Thoracic aorta (tissue), 2 donors: ENCODE results near the gene BEX4. TPM values are rescaled to one million over a fixed set of nuclear protein-coding genes. Genes with fewer than 3 reads are reported as not detected.
A peak's percentile ranks its signal among the peaks of the same experiment; 100 is the strongest.

Experiments used
- ATAC-seq: fragments of 150-250 bp; one replicate; pipeline ENCODE4 v1.8.0; 2017; ENCODE audit warnings: low read depth; ENCODE audit not compliant: insufficient number of reproducible peaks, low FRiP score
- DNase-seq: peaks from one replicate; pipeline ENCODE4 v3.0.0-alpha.2; 2020; ENCODE audit warnings: low spot score
- H3K27ac ChIP-seq, 2 donors: fragments of 200-600 bp; sonication (generic); 1 replicate in 1 of 2; 2 replicates in 1 of 2; pipeline ENCODE4 v1.5.1; 2016; ENCODE audit warnings: mild to moderate bottlenecking in 2 of 2, moderate library complexity in 2 of 2
- H3K27me3 ChIP-seq: fragments of 200-600 bp; sonication (generic); replicated peaks from 2 replicates; pipeline ENCODE4 v1.6.0; 2016; ENCODE audit warnings: mild to moderate bottlenecking; ENCODE audit not compliant: insufficient read depth
- H3K36me3 ChIP-seq: fragments of 200-600 bp; sonication (generic); one replicate; pipeline ENCODE4 v1.5.1; 2016
- H3K4me1 ChIP-seq, 2 donors: fragments of 200-600 bp; sonication (generic); 1 replicate in 1 of 2; 2 replicates in 1 of 2; pipeline versions ENCODE4 v1.5.1 to v1.6.0; 2016; ENCODE audit warnings: low read depth in 2 of 2, mild to moderate bottlenecking in 1 of 2; ENCODE audit not compliant: control insufficient read depth in 1 of 2
- H3K4me3 ChIP-seq: fragments of 200-600 bp; sonication (generic); 2 replicates; pipeline ENCODE4 v1.5.1; 2016; ENCODE audit warnings: mild to moderate bottlenecking
- H3K9me3 ChIP-seq: fragments of 200-600 bp; sonication (generic); 2 replicates; pipeline ENCODE4 v1.5.1; 2016
- total RNA-seq, 2 donors: library from RNA; depleted of rRNA; stranded (reverse); fragments of >200 nt; gene quantifications; one replicate each; pipeline versions ENCODE4 v1.1.0 to v1.2.3, GENCODE V29; 2016
- TF ChIP-seq, protein P1 (sequence below): fragments of 200-600 bp; sonication (generic); IDR thresholded peaks from one replicate; pipeline ENCODE4 v1.5.1; 2019; ENCODE audit warnings: antibody characterized with exemption

Gene BEX4
- total RNA-seq, 2 donors from 2014 or later = 28.3 to 29.4 TPM

DNA sequence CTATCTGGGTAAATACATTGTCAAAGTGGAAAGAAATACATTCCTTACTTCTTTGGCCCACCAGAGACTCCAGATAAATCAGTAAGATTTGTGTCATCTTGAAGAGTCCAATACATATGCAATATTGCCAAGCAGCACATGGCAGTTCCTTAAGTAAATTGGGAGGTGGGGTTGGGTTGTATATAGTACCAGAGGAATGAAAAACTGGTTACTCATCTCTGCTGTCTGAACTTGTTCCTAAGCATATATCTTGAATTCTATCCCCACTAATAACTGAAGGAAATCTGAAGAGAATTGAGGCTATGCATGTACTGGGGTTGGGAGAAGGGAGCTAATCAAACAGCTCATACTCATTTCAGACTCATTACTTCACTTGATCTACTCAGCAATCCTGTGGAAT lies 25.2 kb downstream of the BEX4 start:
- Histone ChIP-seq H3K36me3 (no peaks in the 10 kb centered on the region), H3K9me3 (no peaks in the 10 kb centered on the region), H3K4me1 (no peaks in the 10 kb centered on the region), H3K4me3 (no peak overlapping the region), H3K27ac (no peak overlapping the region), H3K27me3 (no peaks in the 10 kb centered on the region)
- ATAC-seq (no peak), DNase-seq (no peak)
- TF ChIP-seq, protein P1, sequence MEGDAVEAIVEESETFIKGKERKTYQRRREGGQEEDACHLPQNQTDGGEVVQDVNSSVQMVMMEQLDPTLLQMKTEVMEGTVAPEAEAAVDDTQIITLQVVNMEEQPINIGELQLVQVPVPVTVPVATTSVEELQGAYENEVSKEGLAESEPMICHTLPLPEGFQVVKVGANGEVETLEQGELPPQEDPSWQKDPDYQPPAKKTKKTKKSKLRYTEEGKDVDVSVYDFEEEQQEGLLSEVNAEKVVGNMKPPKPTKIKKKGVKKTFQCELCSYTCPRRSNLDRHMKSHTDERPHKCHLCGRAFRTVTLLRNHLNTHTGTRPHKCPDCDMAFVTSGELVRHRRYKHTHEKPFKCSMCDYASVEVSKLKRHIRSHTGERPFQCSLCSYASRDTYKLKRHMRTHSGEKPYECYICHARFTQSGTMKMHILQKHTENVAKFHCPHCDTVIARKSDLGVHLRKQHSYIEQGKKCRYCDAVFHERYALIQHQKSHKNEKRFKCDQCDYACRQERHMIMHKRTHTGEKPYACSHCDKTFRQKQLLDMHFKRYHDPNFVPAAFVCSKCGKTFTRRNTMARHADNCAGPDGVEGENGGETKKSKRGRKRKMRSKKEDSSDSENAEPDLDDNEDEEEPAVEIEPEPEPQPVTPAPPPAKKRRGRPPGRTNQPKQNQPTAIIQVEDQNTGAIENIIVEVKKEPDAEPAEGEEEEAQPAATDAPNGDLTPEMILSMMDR = no peak

DNA sequence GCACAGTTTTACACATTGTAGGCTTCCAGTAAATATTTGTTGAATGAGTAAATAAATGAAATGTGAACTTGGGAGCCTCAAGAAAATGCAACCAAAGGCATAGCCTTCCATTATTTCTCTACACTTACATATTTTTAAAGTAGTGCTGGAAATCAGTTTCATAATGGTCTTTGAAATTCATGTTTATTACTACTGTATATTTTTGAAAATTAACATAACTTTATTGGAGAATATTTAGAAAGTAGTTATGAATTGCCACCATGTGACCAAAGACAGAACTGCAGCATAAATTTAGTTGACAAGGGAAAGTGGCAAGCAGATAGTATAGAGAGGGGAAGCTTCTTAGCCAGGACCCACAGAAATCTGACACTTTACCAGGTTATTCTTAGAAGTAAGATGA lies 33.6 kb downstream of the BEX4 start:
- ATAC-seq = no peak
- H3K27ac ChIP-seq = no peak overlapping the region

DNA sequence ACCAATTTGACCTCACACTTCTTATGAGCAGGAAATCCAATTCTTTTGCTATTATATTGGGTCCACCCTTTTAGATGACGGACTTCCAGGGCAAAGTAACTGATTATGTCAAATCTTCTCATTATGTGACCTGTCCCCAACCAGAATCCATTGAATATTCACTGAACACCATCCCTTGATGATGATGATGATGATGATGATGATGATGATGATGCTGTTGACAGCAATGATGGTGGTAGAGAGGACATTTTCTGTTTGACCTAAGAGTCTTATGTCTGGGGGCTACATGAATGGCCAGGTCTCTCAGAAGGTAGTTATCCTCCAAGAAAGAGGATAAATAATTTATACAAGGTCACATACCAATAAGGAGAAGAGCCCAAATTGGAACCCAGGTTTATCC lies 34.9 kb downstream of the BEX4 start:
- no peak overlapping the region for H3K4me3 ChIP-seq
- H3K9me3 ChIP-seq = no peaks in the 10 kb centered on the region
- TF ChIP-seq, protein P1 = no peak
- no peak for DNase-seq
- H3K27me3 ChIP-seq = no peaks in the 10 kb centered on the region
- no peaks in the 10 kb centered on the region for H3K36me3 ChIP-seq
- H3K4me1 ChIP-seq = no peaks in the 10 kb centered on the region
- H3K27ac ChIP-seq = no peak overlapping the region
- no peak for ATAC-seq

More for the DNA sequence above, 33.6 kb downstream of the BEX4 start:
- no peaks in the 10 kb centered on the region for H3K27me3 ChIP-seq
- H3K4me1 ChIP-seq = no peaks in the 10 kb centered on the region
- no peaks in the 10 kb centered on the region for H3K9me3 ChIP-seq
- H3K4me3 ChIP-seq = no peak overlapping the region
- TF ChIP-seq, protein P1 = peak; percentile 20
- H3K36me3 ChIP-seq = no peaks in the 10 kb centered on the region
- DNase-seq = no peak

DNA sequence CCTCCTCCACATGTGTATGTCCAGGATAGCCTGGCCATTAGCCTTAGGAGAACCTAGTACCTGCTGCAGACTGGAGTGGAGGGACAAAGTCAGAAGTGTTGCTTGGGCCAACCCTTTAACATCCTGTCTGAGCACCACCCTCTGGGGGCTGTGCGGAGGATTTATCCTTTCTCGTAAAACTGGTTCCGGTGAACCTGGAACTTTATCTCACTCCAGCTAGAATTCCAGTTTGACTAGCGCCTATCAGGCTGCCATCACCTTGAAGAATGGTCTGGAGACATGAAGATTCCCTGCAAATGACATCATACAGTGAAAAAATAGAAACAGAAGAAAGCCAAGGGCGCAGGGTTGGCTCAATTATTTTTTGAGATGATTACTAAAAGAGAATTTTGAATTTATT lies 36.1 kb downstream of the BEX4 start:
- Histone ChIP-seq H3K9me3 (no peaks in the 10 kb centered on the region), H3K27me3 (no peaks in the 10 kb centered on the region), H3K36me3 (no peaks in the 10 kb centered on the region), H3K4me3 (no peak overlapping the region), H3K4me1 (no peaks in the 10 kb centered on the region), H3K27ac (no peak overlapping the region)
- DNase-seq = no peak
- no peak for ATAC-seq
- TF ChIP-seq, protein P1 = no peak

DNA sequence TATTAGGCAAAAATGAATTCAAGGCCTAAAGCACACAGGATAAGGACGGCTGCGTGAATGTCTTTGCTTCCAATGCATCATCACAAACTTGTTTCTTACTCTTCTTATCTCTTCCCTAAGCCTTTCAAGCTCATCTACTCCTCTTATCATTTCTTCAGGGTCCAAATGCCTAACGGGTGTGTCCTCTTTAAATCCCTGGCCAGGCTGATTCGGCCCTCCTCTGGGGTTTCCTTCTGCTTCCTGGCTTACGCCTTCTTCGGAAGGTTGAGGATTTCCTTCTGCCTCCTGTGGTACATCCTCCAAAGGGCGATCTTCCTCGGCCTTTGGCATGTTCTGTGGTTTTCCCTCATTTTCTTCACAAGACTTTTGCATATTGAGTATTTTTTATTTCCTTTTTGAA lies 38.7 kb downstream of the BEX4 start:
- no peak for DNase-seq
- no peaks in the 10 kb centered on the region for H3K36me3 ChIP-seq
- H3K4me1 ChIP-seq = no peaks in the 10 kb centered on the region
- peak overlapping the region; percentile 88 for H3K4me3 ChIP-seq
- no peaks in the 10 kb centered on the region for H3K27me3 ChIP-seq
- peak overlapping the region; percentile 84 to 89 for H3K27ac ChIP-seq
- no peak for ATAC-seq
- no peaks in the 10 kb centered on the region for H3K9me3 ChIP-seq
- TF ChIP-seq, protein P1 = no peak
